WI38 (cell line): ENCODE measurements around the gene ALDH1A1.
"Not testable (repeated sequence)": the region's sequence is repeated elsewhere in the genome, so short reads cannot be mapped to it uniquely, and the experiment has no call there.

ENCODE experiments used
- H3K4me3 ChIP-seq: 2 replicates; pipeline ENCODE4 v1.5.1; 2011; ENCODE audit warnings: low read depth, mild to moderate bottlenecking, control low read depth, low read length
- TF ChIP-seq, protein P1 (sequence below): IDR thresholded peaks from 2 replicates; pipeline ENCODE4 v1.5.1; 2012; ENCODE audit warnings: low read depth, mild to moderate bottlenecking, control low read depth, low read length

Gene ALDH1A1

DNA sequence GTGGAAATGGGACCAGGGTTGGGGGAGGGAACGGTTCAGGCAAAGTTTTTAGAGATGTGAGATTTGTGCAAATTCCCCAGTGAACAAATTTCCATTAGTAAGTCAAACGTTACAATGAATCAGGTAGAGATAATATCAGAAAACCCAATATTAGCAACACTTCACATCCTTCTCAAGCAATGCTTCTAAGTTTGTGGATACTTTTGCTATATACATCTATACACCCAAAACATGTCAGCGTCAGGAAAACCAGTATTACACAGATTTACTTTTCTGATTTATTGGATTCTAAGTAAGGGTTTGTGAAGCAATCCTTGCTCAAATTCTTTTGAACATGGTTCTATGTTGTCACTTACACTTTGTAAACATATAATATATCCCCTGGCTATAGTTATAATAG is 6.5 kb downstream of the ALDH1A1 start:
- H3K4me3 ChIP-seq: no peak overlapping the region
- TF ChIP-seq, protein P1, sequence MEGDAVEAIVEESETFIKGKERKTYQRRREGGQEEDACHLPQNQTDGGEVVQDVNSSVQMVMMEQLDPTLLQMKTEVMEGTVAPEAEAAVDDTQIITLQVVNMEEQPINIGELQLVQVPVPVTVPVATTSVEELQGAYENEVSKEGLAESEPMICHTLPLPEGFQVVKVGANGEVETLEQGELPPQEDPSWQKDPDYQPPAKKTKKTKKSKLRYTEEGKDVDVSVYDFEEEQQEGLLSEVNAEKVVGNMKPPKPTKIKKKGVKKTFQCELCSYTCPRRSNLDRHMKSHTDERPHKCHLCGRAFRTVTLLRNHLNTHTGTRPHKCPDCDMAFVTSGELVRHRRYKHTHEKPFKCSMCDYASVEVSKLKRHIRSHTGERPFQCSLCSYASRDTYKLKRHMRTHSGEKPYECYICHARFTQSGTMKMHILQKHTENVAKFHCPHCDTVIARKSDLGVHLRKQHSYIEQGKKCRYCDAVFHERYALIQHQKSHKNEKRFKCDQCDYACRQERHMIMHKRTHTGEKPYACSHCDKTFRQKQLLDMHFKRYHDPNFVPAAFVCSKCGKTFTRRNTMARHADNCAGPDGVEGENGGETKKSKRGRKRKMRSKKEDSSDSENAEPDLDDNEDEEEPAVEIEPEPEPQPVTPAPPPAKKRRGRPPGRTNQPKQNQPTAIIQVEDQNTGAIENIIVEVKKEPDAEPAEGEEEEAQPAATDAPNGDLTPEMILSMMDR: no peak

DNA sequence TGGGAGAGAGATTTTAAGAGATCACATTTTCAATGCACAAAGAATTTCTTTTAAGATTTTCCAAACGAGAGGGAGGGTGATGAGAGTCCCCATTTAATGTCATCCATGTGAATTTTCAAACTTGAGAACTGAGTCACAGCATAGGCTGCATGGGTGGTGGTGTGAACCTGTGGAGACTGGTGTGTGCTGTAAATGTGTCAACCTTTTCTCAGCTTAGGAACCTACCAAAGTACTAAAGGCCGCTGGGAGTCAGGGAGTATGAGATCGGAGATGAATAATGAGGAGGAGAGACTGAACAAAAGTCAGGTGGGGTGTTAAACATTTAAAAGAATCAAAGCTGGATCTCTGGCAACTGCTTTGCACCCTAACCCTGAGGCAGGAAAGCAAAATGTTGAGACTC is 7.5 kb downstream of the ALDH1A1 start:
- no peak overlapping the region for H3K4me3 ChIP-seq
- TF ChIP-seq, protein P1: no peak

DNA sequence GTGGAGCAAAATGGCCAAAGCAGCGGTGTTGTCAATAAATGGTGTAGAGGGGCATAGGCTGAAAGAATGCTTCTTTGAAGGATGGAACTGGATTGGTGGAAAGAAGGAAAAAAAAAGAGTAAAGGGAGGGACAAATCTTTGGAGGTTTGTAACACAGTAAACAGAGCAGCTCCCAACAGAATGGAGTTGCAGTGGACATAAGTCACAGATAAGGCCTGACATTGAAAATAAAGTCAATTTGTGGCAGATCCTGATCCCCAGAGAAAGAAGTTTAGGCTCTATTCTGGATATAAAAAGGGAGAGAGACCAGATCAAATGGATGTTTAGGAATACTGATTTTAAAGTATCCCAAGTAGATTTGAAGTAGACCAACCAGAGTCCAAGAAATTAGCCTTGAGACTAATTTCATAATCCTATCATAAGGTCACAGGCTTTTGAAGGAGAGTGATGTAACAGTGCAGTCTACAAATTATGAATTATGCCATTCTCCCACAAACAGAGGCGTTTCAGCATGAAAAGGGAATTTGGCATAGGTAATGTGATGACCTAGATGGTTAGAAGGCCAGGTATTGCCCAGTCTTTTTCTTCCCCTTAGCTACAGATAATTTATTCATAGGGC is 8.9 kb downstream of the ALDH1A1 start:
- TF ChIP-seq, protein P1: no peak
- no peak overlapping the region for H3K4me3 ChIP-seq

DNA sequence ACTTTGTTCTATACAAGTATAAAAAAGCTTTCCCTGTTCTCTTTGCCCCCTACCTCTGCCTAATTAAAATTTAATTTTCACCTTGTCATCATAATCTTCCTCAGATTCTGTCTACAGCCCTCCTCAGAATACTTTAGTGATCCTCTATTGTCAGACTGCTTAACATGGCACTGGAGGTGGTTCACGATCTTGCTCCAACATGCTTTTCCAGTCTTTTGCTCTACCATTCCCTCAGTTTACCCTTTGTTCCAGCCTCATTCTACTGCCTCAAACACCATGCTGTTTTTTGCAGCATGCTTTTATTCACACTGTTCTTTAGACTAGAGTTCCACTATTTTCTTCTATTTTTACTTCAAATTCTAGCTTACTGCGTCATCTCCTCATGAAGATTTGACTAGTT is 10.4 kb downstream of the ALDH1A1 start:
- TF ChIP-seq, protein P1: no peak
- no peak overlapping the region for H3K4me3 ChIP-seq

DNA sequence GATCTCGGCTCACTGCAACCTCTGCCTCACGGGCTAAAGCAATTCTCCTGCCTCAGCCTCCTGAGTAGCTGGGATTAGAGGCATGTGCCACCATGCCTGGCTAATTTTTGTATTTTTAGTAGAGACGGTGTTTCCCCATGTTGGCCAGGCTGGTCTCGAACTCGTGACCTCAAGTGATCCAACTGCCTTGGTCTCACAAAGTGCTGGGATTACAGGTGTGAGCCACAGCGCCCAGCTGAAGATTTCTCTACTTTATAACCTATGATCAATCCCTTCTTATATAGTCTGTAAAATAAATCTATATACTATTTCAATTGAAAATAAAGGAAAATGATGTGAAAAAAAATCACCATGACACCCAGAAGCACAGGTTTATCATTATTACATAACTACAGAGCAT is 13.3 kb downstream of the ALDH1A1 start:
- not testable (repeated sequence) for H3K4me3 ChIP-seq

DNA sequence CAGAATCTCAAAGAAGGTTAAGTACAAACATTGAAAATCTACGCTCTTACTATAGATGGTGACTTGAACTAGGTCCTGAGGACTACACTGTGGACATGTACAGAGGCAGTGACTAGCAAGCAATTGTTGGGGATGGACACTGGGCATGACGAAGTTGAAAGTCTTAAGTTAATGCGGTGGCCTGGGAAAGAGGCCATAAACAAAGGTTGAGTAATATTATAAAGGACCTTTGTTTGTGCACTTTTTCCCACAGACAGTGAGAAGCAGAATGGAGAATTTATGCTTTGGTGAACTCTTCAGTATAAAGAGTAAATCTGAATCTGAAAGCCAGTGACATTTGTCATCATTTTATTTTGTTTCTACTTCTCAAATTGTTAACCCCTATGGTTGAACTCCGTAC is 15.3 kb downstream of the ALDH1A1 start:
- TF ChIP-seq, protein P1: no peak

DNA sequence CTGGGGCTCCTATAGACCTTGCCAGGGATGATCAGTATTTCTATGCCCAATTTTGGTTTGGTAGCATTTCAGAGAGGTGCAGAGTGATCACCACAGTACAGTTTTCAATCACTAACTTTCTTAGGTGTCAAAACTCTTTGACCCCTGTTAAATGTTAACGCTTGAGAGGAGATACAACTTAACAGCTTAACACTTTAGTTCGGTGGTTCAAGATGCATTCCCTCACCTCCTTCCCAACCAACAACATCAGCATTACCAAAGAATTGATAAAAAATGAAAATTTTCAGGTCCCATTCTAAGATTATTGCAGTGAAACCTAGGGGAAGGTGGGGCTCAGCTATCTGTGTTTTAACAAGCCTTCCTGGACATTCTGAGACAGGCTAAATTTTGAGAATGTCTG is 16.2 kb downstream of the ALDH1A1 start:
- TF ChIP-seq, protein P1: no peak
- no peak overlapping the region for H3K4me3 ChIP-seq

More for the DNA sequence above, 15.3 kb downstream of the ALDH1A1 start:
- no peak overlapping the region for H3K4me3 ChIP-seq

DNA sequence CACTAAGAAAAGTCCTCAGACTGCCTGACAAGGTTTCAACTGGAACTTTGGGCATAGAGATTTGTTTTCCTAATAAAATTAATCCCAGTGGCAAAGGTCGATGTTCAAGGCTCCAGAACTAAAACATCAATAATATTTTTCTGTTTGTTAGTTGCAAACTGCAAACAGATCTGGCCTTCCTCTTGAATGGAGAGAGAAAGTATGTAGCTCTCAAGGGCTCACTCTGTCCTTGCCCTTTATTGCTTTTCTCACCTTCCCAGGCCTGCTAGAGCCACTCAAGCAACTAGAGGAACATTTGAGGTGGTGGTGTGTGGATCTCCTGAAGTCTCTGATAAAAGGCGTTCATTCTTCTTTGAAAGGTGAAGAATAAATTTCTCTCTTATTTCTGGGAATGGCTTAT is 16.6 kb downstream of the ALDH1A1 start:
- H3K4me3 ChIP-seq: no peak overlapping the region
- TF ChIP-seq, protein P1: no peak
